HL-60/S4 treated with phorbol 12-myristate 13-acetate at 8.2 ng/mL for 4 days and 3 days (cell line): ENCODE data around the gene SEPTIN8.

Experiments used
- in situ Hi-C: fragments of 300-500 bp; cut with MboI; formaldehyde crosslinking; loops from 2 replicates; pipeline ENCODE4 v1.15.0; 2022; ENCODE audit warnings: low sequenced_read_pairs

The SEPTIN8 gene

DNA sequence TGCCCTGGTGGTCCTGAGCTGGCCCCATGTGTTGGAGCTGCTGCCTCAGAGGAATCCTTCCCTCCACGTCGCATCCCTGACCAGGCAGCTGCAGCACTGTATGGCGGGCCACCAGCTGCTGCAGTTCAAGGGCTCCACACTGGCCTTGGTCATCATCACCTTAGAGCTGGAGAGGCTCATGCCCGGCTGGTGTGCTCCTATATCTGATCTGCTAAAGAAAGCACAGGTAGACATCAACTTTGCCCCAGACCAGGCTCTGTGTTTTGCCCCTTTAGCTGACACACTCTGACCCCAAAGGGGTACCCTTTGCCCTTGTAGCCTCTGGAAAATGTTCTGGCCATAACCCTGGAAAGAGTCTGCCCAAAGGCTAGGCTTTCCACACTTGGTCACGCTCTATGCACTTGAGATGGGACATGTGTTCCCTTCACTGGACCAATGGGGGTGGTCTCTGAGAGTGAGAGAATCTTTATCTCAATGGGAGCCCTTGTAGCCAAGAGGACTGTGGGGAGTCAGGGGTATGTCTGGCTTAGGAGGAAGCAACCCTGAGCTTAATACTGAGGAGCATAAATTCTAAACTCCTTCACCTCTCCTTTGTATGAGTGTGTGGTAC, 25.0 kb downstream of the SEPTIN8 start:
- in situ Hi-C loops = no loop called here

DNA sequence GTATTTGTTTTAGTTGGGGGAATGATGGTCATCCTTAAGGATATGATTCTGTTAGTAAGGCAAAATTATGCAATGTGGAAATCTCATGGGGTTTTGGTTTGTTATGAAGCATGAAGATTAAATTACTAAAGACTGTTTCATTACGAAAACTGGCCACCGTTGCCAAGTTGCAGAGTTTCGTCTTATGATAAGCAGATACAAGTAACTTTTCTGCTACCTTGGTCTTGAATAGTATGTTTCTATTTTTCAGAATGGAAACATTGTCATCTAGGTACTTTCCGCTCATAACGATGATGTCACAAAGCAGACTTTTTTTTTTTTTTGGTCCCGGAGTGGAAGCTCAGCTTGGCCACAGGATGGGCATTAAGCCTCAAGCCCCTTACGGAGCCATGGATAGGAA, 25.6 kb downstream of the SEPTIN8 start:
- in situ Hi-C loops = no loop called here

DNA sequence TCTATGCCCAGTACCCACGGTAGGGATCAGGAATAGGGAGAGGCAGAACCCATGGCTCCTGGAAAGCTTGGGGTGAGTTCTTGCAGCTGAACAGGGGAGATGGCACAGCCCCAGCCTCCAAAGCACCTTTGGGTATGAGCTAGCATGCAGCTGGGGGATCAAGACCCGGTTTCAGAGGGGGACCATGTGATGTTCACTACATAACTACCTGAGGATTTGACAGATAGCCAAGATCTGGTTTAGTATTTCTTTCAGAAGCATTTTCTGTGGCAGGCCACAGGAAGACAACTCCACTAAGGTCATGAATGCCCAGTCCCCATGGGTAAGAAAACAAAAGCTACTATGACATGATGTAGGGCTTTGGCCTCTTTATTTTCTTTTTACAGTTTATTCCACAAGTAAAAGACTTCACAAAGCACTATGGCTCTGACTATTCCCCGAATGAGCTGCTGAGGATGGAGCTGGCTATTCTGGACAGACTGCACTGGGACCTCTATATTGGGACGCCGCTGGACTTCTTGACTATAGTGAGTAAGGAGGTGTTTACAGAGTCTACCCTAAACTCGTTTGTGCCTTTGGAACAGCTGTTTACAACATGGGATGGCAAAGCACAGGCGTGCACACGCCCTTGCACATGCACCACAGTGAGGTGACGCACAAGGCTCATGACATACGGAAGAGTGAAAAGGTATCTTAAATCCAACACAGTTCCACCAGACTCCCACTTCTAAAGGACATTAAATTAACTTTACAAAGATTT, 26.4 kb downstream of the SEPTIN8 start:
- in situ Hi-C loops = no loop called here

DNA sequence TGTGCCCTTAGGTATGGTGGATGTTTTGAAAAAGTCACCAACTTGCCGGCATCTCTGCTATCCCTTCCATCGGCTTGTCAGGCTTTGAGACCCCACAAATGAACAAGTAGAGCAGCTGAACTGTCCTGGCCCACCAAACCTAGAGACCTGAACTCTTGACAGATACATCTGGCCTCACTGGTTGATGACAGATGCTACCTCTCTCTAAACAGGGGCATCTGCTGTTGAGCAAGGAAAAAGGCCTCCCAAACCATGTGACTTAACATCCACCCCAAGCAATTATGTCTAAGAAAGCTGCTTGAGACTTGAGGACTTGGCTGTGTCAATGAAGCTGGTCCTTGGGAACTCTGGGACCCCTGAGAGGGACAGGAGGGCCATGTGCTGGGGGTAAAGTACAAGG, 27.5 kb downstream of the SEPTIN8 start:
- in situ Hi-C loops = no loop called here

DNA sequence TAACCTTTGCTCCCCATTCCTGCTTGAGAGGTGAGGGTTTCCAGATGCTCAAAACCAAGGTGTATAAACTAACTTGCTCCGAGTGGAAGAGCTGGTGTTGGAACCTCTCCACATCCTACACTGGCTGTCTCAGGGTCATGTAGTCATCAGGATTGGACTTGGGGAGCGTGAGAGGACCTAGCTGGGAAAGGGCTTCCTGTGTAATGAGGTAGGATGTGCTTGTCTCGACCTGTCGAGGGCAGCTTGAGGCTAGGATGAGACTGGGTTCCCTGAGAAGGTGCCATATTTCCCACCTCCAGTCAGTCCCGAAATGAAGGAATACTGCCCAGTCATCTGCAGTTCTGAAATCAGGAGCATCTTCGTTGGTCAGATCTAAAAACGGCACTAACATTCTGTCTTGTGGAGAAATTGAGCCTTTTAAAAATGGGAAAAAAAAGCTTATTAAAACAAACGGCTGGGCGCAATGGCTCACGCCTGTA, 28.5 kb downstream of the SEPTIN8 start:
- in situ Hi-C loops = no loop called here

DNA sequence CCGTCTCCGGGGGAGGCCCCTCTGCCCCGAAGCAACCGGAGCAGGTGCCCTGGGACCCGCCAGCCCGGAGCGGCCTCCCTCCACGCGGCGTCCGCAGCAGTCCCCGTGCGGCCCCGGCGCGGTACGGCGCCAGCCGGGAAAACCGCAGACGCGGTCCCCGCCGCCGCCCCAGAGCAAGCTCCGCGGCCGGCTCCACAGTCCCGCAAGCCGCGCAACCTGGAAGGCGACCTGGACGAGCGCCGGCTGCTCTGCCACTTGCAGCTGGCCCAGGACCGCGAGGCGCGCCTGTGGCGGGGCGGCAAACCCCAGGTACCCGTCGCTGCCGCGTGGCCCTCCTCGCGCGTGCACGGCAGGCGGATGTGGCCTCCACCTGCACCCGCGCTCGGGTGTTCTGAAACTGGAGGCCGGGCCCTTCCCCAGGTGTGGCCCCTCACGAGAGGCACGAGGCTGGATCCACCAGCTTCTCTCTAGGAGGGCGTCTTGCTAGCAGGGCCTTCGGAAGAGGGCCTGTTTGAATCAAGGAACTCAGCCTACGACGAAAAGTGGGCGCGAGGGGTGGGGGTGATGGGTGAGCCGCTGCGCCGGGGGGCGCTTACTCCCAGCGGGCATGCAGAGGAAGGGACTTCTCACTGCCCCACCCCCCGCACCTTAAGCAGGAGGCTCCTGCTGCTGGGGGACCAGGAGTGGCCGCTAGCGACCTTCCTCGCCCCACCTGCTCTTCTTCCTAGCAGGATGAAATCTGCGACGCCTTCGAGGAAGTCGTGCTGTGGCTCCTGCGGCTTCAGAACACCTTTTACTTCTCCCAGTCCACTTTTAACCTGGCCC, 29.2 kb downstream of the SEPTIN8 start:
- in situ Hi-C loops = no loop called here

DNA sequence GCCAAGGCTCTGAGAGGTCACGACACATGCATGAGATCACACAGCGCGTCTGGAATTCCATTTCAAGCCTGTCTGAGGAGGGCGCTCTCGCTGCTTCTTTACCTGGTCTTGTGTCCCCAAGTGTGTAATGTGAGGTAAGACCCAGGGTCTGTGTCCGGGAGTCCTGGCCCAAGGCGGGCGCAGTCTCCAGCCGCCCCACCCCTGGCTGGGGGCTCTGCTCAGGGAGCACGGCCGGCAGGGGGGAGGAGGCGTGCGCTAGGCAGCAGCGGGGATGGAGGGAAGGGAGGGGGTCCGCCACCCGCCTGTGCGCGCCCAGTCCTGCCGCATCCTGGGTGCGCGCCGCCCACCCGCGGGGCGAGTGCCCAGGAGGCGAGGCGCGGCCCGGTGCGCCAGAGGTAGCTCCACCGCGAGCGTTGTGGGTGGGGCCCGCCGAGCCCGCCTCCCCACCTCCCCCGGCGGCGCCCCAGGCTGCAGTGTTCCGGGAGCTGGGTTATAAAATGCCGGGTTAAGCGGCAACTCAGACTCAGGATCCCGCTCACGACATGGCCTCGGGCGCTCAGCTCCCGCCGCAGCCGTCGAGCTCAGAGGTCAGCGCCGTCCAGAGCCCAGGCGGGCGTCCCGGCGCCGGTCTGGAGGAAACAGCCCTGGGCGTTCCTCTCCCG, 30.0 kb downstream of the SEPTIN8 start, which contains the start of gene CCNI2:
Gene CCNI2, plus strand, starts transcription at position 473 of the 662 bp plus-strand sequence. Its CDS starts 70 bp downstream, at position 543.
- in situ Hi-C loops = no loop called here

DNA sequence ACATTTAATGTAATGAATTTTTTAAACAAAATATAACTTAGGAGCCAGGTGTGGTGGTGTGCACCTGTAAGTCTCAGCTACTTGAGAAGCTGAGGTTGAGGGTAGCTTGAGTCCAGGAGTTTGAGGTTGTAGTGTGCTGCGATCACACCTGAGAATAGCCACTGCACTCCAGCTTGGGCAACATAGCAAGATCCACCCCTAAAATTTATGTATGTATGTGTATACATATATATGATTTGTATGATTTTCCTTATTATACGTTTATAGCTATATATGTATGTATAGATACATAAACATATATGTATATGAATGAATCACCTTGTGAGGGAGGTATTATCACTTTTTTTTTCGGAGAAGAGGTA, 30.5 kb downstream of the SEPTIN8 start:
- in situ Hi-C loops = no loop called here

DNA sequence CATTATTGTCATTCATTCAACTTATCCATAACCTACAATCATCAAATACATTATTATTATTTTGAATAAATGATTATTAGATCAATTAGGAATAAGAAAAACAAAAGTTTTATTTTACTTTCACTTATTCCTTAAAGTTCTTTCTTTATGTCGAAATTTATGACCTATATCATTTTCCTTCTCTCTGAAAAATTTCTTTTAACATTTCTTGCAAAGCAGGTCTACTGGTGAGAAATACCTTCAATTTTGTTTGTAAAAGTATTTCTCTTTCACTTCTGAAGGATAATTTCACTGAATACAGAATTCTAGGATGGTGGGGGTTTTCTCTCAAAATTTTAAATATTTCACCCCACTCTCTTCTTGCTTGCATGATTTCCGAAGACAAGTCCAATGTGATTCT, 32.4 kb downstream of the SEPTIN8 start:
- in situ Hi-C loops = no loop called here

DNA sequence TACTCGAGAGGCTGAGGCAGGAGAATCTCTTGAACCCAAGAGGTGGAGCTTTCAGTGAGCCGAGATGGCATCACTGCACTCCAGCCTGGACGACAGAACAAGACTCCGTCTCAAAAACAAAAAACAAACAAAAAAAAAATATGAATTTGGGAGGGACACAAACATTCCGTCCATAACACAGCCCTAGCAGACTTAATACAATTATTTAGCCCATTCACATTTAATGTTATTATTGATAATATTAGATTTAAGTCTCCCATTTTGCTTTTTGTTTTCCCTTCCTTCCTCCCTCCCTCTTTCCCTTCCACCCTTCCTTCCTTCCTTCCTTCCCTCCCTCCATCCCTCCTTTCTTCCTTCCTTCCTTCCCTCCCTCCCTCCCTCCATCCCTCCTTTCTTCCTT, 34.4 kb downstream of the SEPTIN8 start:
- in situ Hi-C loops = no loop called here

DNA sequence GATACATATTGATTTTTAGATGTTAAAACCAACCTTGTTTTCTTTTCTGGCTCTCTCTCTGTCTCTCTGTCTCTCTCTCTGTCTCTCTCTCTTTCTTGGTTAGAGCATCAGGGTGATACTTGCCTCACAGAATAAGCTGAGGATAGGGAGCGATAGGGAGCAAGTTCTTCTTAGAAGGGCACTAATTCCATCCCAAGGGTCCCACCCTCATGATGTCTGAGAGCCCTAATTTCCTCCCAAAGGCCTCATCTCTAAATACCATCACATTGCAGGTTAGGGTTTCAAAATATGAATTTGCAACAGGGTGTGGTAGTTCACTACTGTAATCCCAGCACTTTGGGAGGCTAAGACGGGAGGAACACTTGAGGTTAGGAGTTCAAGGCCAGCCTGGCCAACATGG, 34.9 kb downstream of the SEPTIN8 start:
- in situ Hi-C loops = no loop called here

DNA sequence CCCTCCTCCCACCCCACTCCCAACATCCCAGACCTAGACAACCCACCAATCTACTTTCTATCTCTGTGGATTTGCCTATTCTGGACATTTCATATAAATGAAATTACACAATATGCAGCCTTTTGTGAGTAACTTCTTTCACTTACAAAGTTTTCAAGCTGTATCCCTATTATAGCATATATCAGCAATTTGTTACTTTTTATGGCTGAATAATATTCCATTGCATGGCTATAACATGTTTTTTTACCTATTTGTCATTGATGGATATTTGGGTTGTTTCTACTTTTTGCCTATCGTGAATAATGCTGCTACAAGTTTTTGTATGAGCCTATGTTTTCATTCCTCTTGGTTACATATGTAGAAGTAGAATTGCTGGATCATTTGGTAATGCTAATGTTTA, 37.8 kb downstream of the SEPTIN8 start:
- in situ Hi-C loops = no loop called here

DNA sequence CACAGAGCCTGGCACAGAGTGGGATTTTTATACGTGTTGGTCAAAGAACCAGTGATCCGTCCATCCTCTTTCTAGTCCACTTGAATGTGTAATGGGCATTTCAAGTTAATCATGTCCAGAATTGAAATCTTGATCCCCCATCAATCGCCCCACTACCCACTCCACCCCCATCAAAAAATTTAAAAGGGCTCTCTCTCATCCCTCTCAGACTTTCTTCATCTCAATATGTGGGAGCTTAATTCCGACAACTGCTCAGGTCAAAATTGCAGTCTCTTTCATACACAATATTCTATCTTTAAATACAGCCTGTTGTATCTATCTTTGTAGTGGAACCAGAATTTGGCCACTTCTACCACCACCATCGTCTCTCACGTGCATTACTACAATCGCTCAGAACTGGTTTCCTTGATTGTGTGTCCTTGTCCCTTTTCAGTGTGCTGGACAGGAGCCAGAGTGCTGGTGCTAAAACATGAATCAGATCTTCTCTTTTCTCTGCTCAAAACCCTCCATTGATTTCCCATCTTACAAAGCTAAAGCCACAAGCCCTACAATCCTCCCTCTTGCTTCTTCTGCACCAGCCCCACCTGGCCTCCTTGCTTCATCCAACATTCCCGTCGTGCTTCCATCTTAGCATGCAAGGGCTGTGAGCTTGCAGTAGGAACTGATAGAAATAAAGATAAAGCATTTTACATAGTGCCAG, 38.9 kb downstream of the SEPTIN8 start:
- in situ Hi-C loops = no loop called here

DNA sequence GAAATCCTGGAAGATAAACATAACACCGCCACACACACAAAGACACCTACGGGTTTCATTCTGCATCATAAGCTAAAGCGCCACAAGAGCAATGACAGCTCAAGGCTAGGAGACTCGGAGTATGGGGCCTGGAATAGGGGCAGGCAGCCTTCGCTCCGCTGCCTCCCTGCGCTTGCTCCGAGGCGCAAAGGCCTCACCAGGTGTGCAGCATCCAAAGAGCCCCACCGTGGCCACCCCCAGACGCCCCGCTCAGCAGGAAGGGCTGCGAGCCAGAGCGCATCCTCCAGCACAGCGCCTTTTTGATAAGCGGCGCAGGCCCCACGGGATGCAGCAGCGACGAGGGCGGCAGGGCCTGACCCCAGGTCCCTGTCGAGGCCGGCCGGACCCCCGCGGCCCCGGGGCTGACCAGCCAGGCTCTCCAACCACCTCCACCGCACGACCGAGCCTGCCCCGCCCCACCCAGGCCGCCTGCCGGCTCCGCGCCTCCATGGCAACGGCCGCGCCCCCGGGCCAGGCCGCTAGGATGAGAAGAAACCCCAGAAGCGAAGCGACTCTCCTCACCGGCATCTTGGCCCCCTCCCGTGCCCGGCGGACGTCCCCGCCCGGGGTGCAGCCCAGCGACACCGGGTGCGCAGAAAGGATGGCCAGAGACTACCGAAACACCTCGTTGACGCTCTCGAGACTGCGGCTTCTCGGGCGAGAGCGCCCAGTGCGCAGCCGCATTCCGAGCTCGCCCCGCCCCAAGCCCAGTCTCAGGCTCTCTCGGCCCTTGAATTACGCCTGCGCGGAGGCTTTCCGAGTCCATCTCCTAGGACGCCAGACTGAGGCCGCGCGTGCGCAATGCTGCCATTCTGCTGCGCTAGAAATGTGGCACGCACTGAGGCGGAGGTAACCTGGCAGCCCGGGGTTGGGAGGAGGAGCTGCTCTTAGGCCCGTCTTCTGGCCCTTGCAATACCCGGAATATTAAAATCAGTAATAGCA, 39.9 kb downstream of the SEPTIN8 start, which contains the start of gene KIF3A:
Gene KIF3A, minus strand, starts transcription at position 694 of the 981 bp plus-strand sequence. Its CDS starts 127 bp downstream, at position 567.
- in situ Hi-C loops = no loop called here

DNA sequence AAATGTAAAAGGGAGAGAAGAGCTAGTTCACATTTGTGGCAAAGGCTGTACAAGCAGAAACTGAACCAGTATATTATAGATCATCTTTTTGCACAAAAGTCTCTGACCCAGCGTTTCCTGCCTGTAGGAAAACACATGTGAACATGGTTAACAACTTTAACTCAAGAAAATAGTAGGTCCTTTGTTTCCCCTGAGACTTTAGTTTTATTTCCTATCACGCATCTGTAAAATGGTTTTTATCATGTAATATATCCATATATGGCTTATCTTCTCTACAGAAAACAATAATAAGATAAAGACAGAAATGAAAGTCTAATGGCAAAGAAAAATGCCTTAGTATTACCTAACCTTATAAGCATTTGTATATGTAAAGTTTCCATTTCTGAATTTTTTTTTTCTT, 42.4 kb downstream of the SEPTIN8 start:
- in situ Hi-C loops = no loop called here

DNA sequence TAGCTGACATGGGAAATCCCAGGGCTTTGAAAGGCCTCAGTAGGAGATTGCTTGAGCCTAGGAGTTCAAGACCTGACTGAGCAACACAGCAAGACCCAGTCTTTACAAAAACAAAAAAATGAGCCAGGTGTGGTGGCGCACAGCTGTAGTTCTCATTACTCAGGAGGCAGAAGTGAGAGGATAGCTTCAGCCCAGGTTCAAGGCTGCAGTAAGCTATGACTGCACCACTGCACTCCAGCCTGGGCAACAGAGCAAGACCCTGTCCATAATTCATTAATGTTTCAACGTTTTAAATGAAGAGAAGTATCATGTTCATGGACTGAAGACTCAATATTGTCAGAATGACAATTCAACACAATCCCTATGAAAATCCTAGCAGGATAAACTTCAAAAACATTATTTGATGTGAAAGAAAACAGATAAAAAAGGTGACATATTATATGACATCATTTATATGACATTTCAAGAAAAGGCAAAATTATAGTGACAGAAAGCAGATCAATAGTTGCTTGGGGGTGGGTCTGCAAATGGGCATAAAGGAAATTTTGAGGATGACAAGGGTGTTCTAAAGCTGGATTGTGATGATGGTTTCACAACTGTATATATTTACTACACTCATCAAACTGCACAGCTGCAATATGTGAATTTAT, 43.4 kb downstream of the SEPTIN8 start:
- in situ Hi-C loops = no loop called here

DNA sequence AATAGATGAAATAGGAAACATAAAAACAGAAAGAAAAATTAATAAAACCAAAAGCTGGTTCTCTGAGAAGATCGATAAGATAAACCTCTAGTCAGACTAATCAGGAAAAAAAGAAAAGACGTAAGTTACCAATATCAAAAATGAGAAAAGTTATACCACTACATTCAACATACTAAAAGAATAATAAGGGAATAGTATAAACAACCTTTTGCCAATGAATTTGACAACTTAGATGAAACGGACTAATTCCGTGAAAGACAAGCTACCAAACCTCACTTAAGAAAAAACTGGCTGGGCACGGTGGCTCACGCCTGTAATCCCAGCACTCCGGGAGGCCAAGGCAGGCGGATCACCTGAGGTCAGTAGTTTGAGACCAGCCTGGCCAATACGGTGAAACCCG, 47.1 kb downstream of the SEPTIN8 start:
- in situ Hi-C loops = no loop called here

DNA sequence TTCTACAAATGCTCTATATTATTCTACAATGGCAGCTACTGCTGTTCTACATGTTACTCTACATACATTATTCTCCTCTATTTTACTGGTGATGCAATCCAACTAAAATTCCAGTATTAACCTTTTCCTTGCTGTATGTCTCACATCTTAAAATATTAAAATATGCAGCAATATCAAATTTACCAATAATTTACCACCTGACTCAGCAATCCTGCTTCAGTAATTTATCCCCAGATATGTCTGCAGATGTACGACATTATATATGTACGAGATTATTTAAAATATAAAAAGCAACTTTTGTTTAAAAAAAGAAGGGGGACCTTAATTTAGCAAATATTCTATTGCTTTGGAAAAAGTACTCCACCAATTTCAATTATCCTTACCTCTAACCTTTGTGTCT, 51.3 kb downstream of the SEPTIN8 start:
- in situ Hi-C loops = no loop called here
